SK-N-SH (cell line): ENCODE results near the gene CLC. TPM values are rescaled to one million over a fixed set of nuclear protein-coding genes. Genes with fewer than 3 reads are reported as not detected.

ENCODE experiments used
- CTCF ChIA-PET: fragments of 300-600, 350-600 bp; formaldehyde crosslinking; extraction: SDS; loops from one replicate; lab custom pipeline; 2021; lab: Yijun Ruan, JAX
- POLR2A ChIA-PET: fragments of 350-600 bp; sonication (Branson Sonifier 250); formaldehyde crosslinking; extraction: SDS; loops from one replicate; lab custom pipeline; 2020; ENCODE audit warnings: antibody characterized with exemption, inconsistent platforms; lab: Yijun Ruan, JAX
- DNase-seq: peaks from one replicate; pipeline ENCODE4 v3.0.0; 2012
- H2AFZ ChIP-seq: fragments of 200-600 bp; sonication (generic); 2 replicates; pipeline ENCODE4 v1.8.1; 2016; ENCODE audit warnings: antibody characterized with exemption, mild to moderate bottlenecking, low read depth
- H3F3A ChIP-seq: fragments of 200-600 bp; sonication (generic); replicated peaks from 2 replicates; pipeline ENCODE3; 2016; ENCODE audit warnings: antibody characterized with exemption, mild to moderate bottlenecking; ENCODE audit not compliant: insufficient read depth
- H3K27ac ChIP-seq, 2 experiments: fragments of 200-500 bp in 1 of 2; fragments of 200-600 bp in 1 of 2; sonication (Bioruptor generic) in 1 of 2; sonication (generic), shearing (Covaris generic) in 1 of 2; 2 replicates each; pipeline versions ENCODE4 v1.5.1 to v1.6.1; 2014 to 2016; ENCODE audit warnings: low read depth in 2 of 2, inconsistent platforms in 1 of 2, low read length in 1 of 2, mild to moderate bottlenecking in 1 of 2, mixed read lengths in 1 of 2
- H3K27me3 ChIP-seq: fragments of 200-600 bp; sonication (generic), shearing (Covaris generic); 2 replicates; pipeline ENCODE4 v1.6.1; 2016; ENCODE audit warnings: mixed run types; ENCODE audit not compliant: insufficient read depth
- H3K36me3 ChIP-seq, 2 experiments: fragments of 200-500 bp in 1 of 2; fragments of 200-600 bp in 1 of 2; sonication (Bioruptor generic) in 1 of 2; sonication (generic) in 1 of 2; replicated peaks in 1 of 2; 2 replicates each; pipeline versions ENCODE3 to v1.5.1; 2014 to 2016; ENCODE audit warnings: low read length in 1 of 2, mild to moderate bottlenecking in 1 of 2; ENCODE audit not compliant: insufficient read depth in 2 of 2, control insufficient read depth in 1 of 2
- H3K4me1 ChIP-seq, 2 experiments: fragments of 200-500 bp in 1 of 2; fragments of 200-600 bp in 1 of 2; sonication (Bioruptor generic) in 1 of 2; sonication (generic), shearing (Covaris generic) in 1 of 2; 2 replicates each; pipeline versions ENCODE4 v1.5.1 to v1.6.1; 2014 to 2016; ENCODE audit warnings: low read depth in 1 of 2, low read length in 1 of 2, mixed run types in 1 of 2; ENCODE audit not compliant: insufficient read depth in 2 of 2, control insufficient read depth in 1 of 2
- H3K4me2 ChIP-seq: fragments of 200-600 bp; sonication (generic), shearing (Covaris generic); 2 replicates; pipeline ENCODE4 v1.6.1; 2017; ENCODE audit warnings: mixed run types
- H3K4me3 ChIP-seq, 2 experiments: fragments of 200-500 bp in 1 of 2; fragments of 200-600 bp in 1 of 2; sonication (Bioruptor generic) in 1 of 2; sonication (generic), shearing (Covaris generic) in 1 of 2; 2 replicates each; pipeline versions ENCODE4 v1.5.1 to v1.8.1; 2014 to 2016; ENCODE audit warnings: low read depth in 2 of 2, inconsistent platforms in 1 of 2, low read length in 1 of 2, mild to moderate bottlenecking in 1 of 2, mixed read lengths in 1 of 2, moderate library complexity in 1 of 2
- H3K79me2 ChIP-seq: fragments of 200-600 bp; sonication (generic); 2 replicates; pipeline ENCODE4 v1.8.1; 2017; ENCODE audit warnings: mild to moderate bottlenecking; ENCODE audit not compliant: insufficient read depth
- H3K9ac ChIP-seq: fragments of 200-600 bp; sonication (generic); 2 replicates; pipeline ENCODE4 v1.6.1; 2017; ENCODE audit warnings: mixed run types
- H3K9me2 ChIP-seq: fragments of 200-600 bp; sonication (generic); 2 replicates; pipeline ENCODE4 v1.6.1; 2017; ENCODE audit warnings: mixed run types
- H3K9me3 ChIP-seq: fragments of 200-600 bp; sonication (generic); 2 replicates; pipeline ENCODE4 v1.6.1; 2017; ENCODE audit warnings: mixed run types, mild to moderate bottlenecking, moderate library complexity
- H4K20me1 ChIP-seq: fragments of 200-600 bp; sonication (generic); 2 replicates; pipeline ENCODE4 v1.6.1; 2017; ENCODE audit warnings: mild to moderate bottlenecking, mixed run types; ENCODE audit not compliant: insufficient read depth
- ELF1 ChIP-seq: IDR thresholded peaks from 2 replicates; pipeline ENCODE4 v1.4.0; 2012
- EP300 ChIP-seq, 2 experiments: IDR thresholded peaks; 2 replicates each; pipeline versions ENCODE4 v1.4.0 to v1.6.1; 2012; ENCODE audit warnings: borderline replicate concordance in 1 of 2, low read depth in 1 of 2, low read length in 1 of 2
- FOSL2 ChIP-seq: IDR thresholded peaks from 2 replicates; pipeline ENCODE4 v1.4.0; 2012; ENCODE audit warnings: low read depth, mild to moderate bottlenecking, moderate library complexity, borderline replicate concordance
- FOXJ3 ChIP-seq: sonication (generic); formaldehyde crosslinking; IDR thresholded peaks from 2 replicates; pipeline ENCODE4 v1.5.1; 2020; ENCODE audit warnings: mild to moderate bottlenecking, missing genetic modification reagents
- FOXM1 ChIP-seq: IDR thresholded peaks from 2 replicates; pipeline ENCODE4 v1.4.0; 2012; ENCODE audit warnings: low read depth, mild to moderate bottlenecking
- JUND ChIP-seq: IDR thresholded peaks from 2 replicates; pipeline ENCODE4 v1.4.0; 2012
- MEF2A ChIP-seq: IDR thresholded peaks from 2 replicates; pipeline ENCODE4 v1.4.0; 2012; ENCODE audit warnings: low read depth, borderline replicate concordance
- MXI1 ChIP-seq: IDR thresholded peaks from 2 replicates; pipeline ENCODE4 v1.6.1; 2012; ENCODE audit warnings: mild to moderate bottlenecking, low read depth, low read length, improper control_type of control experiment
- NFIC ChIP-seq: IDR thresholded peaks from 2 replicates; pipeline ENCODE4 v1.4.0; 2012; ENCODE audit warnings: borderline replicate concordance
- NRF1 ChIP-seq: IDR thresholded peaks from 2 replicates; pipeline ENCODE4 v1.6.1; 2012; ENCODE audit warnings: low read depth, mild to moderate bottlenecking, low read length
- RAD21 ChIP-seq: IDR thresholded peaks from 2 replicates; pipeline ENCODE4 v1.6.1; 2012; ENCODE audit warnings: mild to moderate bottlenecking, low read length
- SMC3 ChIP-seq: IDR thresholded peaks from 2 replicates; pipeline ENCODE4 v1.6.1; 2012; ENCODE audit warnings: low read depth, low read length, improper control_type of control experiment
- TCF12 ChIP-seq: IDR thresholded peaks from 2 replicates; pipeline ENCODE4 v1.4.0; 2012
- TEAD4 ChIP-seq: IDR thresholded peaks from 2 replicates; pipeline ENCODE4 v1.4.0; 2012; ENCODE audit warnings: mild to moderate bottlenecking, borderline replicate concordance; ENCODE audit not compliant: insufficient read depth
- YY1 ChIP-seq: IDR thresholded peaks from 2 replicates; pipeline ENCODE4 v1.4.0; 2012; ENCODE audit warnings: low read depth, mild to moderate bottlenecking
- WGBS: methylation state at CpG from one replicate; pipeline ENCODE4 v1.1.6; 2017; ENCODE audit warnings: low lambda C conversion rate; 5-methylcytosine and 5-hydroxymethylcytosine counted together
- polyA plus RNA-seq, 3 experiments: library from polyadenylated mRNA; depleted of rRNA; stranded (reverse); fragments of >200 nt; gene quantifications; 2 replicates each; pipeline ENCODE4 v1.2.3, GENCODE V29; 2012
- TF ChIP-seq, protein P1 (sequence below): IDR thresholded peaks from 2 replicates; pipeline ENCODE4 v1.4.0; 2012; ENCODE audit warnings: low read depth, borderline replicate concordance
- TF ChIP-seq, protein P2 (sequence below): fragments of 150-350 bp; IDR thresholded peaks from 2 replicates; pipeline ENCODE4 v1.6.1; 2017; ENCODE audit warnings: antibody characterized with exemption, low read length, low read depth, borderline replicate concordance
- TF ChIP-seq, protein P3 (sequence below): fragments of 150-350 bp; IDR thresholded peaks from 2 replicates; pipeline ENCODE4 v1.6.1; 2016; ENCODE audit warnings: mild to moderate bottlenecking, low read depth, low read length
- TF ChIP-seq, protein P4 (sequence below): IDR thresholded peaks from 2 replicates; pipeline ENCODE4 v1.6.1; 2012; ENCODE audit warnings: mild to moderate bottlenecking, low read depth, low read length, moderate library complexity
- TF ChIP-seq, protein P5 (sequence below): IDR thresholded peaks from 2 replicates; pipeline ENCODE4 v1.4.0; 2012; ENCODE audit warnings: low read depth

The CLC gene
- polyA plus RNA-seq, 1 of the 3 experiments (the other 2 are of a cell fraction) = not detected

DNA sequence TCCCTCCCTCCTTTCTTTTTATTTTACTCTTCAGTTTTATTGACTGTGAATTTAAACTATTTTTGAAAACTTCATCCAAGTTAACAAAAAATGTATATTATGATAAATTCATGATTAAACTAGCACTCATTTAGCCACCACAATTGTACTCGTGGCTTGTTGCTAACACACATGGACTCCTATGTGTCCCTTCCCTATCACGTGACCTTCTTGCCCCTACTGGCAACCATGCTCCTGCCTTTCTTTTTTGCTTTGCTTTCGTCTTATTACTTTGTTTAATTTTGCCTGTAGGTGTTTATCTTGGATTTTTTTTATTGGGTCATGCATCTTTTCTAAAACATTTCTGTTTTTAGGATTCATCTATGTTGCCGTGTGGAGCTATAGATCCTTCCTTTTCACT lies 8.2 kb downstream of the CLC start:
- Histone ChIP-seq H3K4me2 (no peak overlapping the region), H3K27ac (no peak overlapping the region), H3K9me2 (no peaks in the 10 kb centered on the region), H3K79me2 (no peaks in the 10 kb centered on the region), H3K36me3 (no peaks in the 10 kb centered on the region), H4K20me1 (no peaks in the 10 kb centered on the region), H3K4me1 (no peaks in the 10 kb centered on the region), H2AFZ (no peak overlapping the region), H3K9me3 (no peaks in the 10 kb centered on the region), H3K9ac (no peak overlapping the region), H3K27me3 (no peaks in the 10 kb centered on the region; the same call in 1 of the 2 replicates), H3K4me3 (no peak overlapping the region), H3F3A (no peaks in the 10 kb centered on the region)
- CTCF ChIA-PET = no interaction called here
- 9% methylated on average over 4 of the region's 4 CpGs for WGBS
- DNase-seq = no peak
- no peak for TF ChIP-seq RAD21
- TF ChIP-seq MEF2A = no peak
- TF ChIP-seq, protein P1, sequence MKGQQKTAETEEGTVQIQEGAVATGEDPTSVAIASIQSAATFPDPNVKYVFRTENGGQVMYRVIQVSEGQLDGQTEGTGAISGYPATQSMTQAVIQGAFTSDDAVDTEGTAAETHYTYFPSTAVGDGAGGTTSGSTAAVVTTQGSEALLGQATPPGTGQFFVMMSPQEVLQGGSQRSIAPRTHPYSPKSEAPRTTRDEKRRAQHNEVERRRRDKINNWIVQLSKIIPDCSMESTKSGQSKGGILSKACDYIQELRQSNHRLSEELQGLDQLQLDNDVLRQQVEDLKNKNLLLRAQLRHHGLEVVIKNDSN = no peak
- no peak for TF ChIP-seq SMC3
- TF ChIP-seq JUND = no peak
- TF ChIP-seq, protein P2, sequence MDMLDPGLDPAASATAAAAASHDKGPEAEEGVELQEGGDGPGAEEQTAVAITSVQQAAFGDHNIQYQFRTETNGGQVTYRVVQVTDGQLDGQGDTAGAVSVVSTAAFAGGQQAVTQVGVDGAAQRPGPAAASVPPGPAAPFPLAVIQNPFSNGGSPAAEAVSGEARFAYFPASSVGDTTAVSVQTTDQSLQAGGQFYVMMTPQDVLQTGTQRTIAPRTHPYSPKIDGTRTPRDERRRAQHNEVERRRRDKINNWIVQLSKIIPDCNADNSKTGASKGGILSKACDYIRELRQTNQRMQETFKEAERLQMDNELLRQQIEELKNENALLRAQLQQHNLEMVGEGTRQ = no peak
- TF ChIP-seq TEAD4 = no peak
- TF ChIP-seq FOXJ3 (CRISPR knock-in tag) = no peak
- TF ChIP-seq, protein P3, sequence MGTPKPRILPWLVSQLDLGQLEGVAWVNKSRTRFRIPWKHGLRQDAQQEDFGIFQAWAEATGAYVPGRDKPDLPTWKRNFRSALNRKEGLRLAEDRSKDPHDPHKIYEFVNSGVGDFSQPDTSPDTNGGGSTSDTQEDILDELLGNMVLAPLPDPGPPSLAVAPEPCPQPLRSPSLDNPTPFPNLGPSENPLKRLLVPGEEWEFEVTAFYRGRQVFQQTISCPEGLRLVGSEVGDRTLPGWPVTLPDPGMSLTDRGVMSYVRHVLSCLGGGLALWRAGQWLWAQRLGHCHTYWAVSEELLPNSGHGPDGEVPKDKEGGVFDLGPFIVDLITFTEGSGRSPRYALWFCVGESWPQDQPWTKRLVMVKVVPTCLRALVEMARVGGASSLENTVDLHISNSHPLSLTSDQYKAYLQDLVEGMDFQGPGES = no peak
- TF ChIP-seq FOXM1 = no peak
- no peak for TF ChIP-seq TCF12
- TF ChIP-seq MXI1 = no peak
- POLR2A ChIA-PET = no interaction called here

DNA sequence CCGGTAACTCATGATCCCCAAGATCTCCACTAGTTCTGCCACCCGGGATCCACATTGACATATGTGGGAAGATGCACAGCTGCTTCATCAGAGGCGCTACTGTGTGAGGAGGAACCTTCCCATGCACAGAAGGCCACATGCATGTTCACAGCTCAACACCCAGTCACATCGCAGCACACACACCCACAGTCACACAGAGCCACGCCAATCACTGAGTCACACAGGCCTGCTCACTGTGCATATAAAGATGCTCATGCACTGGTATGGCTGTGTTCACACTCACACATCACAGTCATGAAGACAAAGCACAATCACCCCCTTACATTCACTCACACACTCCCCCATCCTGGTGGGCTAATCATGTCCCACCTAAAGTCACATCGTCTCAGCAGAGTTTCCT lies 9.8 kb downstream of the CLC start:
- Histone ChIP-seq H3K9me3 (no peaks in the 10 kb centered on the region), H3K9me2 (no peaks in the 10 kb centered on the region), H3K27me3 (no peaks in the 10 kb centered on the region; the same call in 1 of the 2 replicates), H3K79me2 (no peaks in the 10 kb centered on the region), H3K4me1 (no peaks in the 10 kb centered on the region), H2AFZ (no peak overlapping the region), H3K9ac (no peak overlapping the region), H3K36me3 (no peaks in the 10 kb centered on the region), H3K4me2 (no peak overlapping the region), H3K4me3 (no peak overlapping the region), H3K27ac (no peak overlapping the region), H4K20me1 (no peaks in the 10 kb centered on the region), H3F3A (no peaks in the 10 kb centered on the region)
- POLR2A ChIA-PET = no interaction called here
- CTCF ChIA-PET = no interaction called here
- WGBS = 5% methylated on average over 4 of the region's 6 CpGs
- DNase-seq = no peak
- TF ChIP-seq MEF2A (no peak), FOSL2 (no peak), YY1 (no peak), ELF1 (no peak), NFIC (no peak), NRF1 (no peak), EP300 (IDR thresholded peaks at IDR 0.05; ENCODE audit: borderline replicate concordance in 1 of 2, low read depth in 1 of 2, low read length in 1 of 2) (no peak)
- TF ChIP-seq, protein P2 = no peak
- TF ChIP-seq, protein P4, sequence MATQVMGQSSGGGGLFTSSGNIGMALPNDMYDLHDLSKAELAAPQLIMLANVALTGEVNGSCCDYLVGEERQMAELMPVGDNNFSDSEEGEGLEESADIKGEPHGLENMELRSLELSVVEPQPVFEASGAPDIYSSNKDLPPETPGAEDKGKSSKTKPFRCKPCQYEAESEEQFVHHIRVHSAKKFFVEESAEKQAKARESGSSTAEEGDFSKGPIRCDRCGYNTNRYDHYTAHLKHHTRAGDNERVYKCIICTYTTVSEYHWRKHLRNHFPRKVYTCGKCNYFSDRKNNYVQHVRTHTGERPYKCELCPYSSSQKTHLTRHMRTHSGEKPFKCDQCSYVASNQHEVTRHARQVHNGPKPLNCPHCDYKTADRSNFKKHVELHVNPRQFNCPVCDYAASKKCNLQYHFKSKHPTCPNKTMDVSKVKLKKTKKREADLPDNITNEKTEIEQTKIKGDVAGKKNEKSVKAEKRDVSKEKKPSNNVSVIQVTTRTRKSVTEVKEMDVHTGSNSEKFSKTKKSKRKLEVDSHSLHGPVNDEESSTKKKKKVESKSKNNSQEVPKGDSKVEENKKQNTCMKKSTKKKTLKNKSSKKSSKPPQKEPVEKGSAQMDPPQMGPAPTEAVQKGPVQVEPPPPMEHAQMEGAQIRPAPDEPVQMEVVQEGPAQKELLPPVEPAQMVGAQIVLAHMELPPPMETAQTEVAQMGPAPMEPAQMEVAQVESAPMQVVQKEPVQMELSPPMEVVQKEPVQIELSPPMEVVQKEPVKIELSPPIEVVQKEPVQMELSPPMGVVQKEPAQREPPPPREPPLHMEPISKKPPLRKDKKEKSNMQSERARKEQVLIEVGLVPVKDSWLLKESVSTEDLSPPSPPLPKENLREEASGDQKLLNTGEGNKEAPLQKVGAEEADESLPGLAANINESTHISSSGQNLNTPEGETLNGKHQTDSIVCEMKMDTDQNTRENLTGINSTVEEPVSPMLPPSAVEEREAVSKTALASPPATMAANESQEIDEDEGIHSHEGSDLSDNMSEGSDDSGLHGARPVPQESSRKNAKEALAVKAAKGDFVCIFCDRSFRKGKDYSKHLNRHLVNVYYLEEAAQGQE = no peak
- TF ChIP-seq, protein P3 = no peak
- TF ChIP-seq, protein P5, sequence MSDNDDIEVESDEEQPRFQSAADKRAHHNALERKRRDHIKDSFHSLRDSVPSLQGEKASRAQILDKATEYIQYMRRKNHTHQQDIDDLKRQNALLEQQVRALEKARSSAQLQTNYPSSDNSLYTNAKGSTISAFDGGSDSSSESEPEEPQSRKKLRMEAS = no peak
